ENCODE results near the gene SRPK2.
"Not testable (repeated sequence)": the region's sequence is repeated elsewhere in the genome, so short reads cannot be mapped to it uniquely, and the experiment has no call there.

Gene SRPK2

GRCh38 chr7:105388356-105389087 lies at the start of gene SRPK2:
TSS of gene SRPK2 (minus strand) at chr7:105388921.
- no peak for DNase-seq (ENCODE audit: low spot score)

GRCh38 chr7:105438254-105438653 lies 49.5 kb upstream of the SRPK2 start:
- no peak for DNase-seq (ENCODE audit: low spot score)

GRCh38 chr7:105437356-105437755 lies 48.6 kb upstream of the SRPK2 start:
- not testable (repeated sequence) for DNase-seq (ENCODE audit: low spot score)

- no peak for DNase-seq (ENCODE audit: low spot score)
Observed at GRCh38 chr7:105429746-105430612, 41.3 kb upstream of the SRPK2 start.

GRCh38 chr7:105426606-105427146 lies 38.0 kb upstream of the SRPK2 start:
- DNase-seq (ENCODE audit: low spot score) = no peak

GRCh38 chr7:105423987-105424386 lies 35.3 kb upstream of the SRPK2 start:
- DNase-seq (ENCODE audit: low spot score) = no peak

GRCh38 chr7:105413887-105414437 lies 25.2 kb upstream of the SRPK2 start:
- DNase-seq (ENCODE audit: low spot score) = no peak

GRCh38 chr7:105410774-105411173 lies 22.1 kb upstream of the SRPK2 start:
- DNase-seq (ENCODE audit: low spot score) = not testable (repeated sequence)

- not testable (repeated sequence) for DNase-seq (ENCODE audit: low spot score)
Observed at GRCh38 chr7:105409775-105410174, 21.1 kb upstream of the SRPK2 start.

- no peak for DNase-seq (ENCODE audit: low spot score)
Observed at GRCh38 chr7:105408791-105409410, 20.2 kb upstream of the SRPK2 start.

GRCh38 chr7:105403128-105403527 lies 14.4 kb upstream of the SRPK2 start:
- no peak for DNase-seq (ENCODE audit: low spot score)

GRCh38 chr7:105402221-105403095 lies 13.7 kb upstream of the SRPK2 start:
- no peak for DNase-seq (ENCODE audit: low spot score)

- DNase-seq (ENCODE audit: low spot score) = no peak
Observed at GRCh38 chr7:105399043-105399725, 10.5 kb upstream of the SRPK2 start.

- no peak for DNase-seq (ENCODE audit: low spot score)
Observed at GRCh38 chr7:105396566-105396965, 7.8 kb upstream of the SRPK2 start.

GRCh38 chr7:105391429-105391828 lies 2.7 kb upstream of the SRPK2 start:
- DNase-seq (ENCODE audit: low spot score) = no peak

GRCh38 chr7:105389889-105390288 lies 1.2 kb upstream of the SRPK2 start:
- DNase-seq (ENCODE audit: low spot score) = no peak

GRCh38 chr7:105389088-105389650 lies 448 bp upstream of the SRPK2 start:
- no peak for DNase-seq (ENCODE audit: low spot score)

- DNase-seq (ENCODE audit: low spot score) = no peak
Observed at GRCh38 chr7:105387508-105388355, 989 bp downstream of the SRPK2 start.

- DNase-seq (ENCODE audit: low spot score) = no peak
Observed at GRCh38 chr7:105377903-105378302, 10.8 kb downstream of the SRPK2 start.

All from hematopoietic multipotent progenitor cell treated with erythropoietin and hydrocortisone succinate and interleukin-3 and kit ligand, for 15 days (in vitro differentiated cells).